Uterus (tissue), 2 donors: Measurements from ENCODE around the gene CDH7.

Experiments
- POLR2A ChIP-seq, 2 donors: fragments of 450-650 bp; IDR thresholded peaks; one replicate each; pipeline ENCODE4 v1.6.1; 2016; ENCODE audit warnings: antibody characterized with exemption in 2 of 2, mild to moderate bottlenecking in 1 of 2, moderate library complexity in 1 of 2
- TF ChIP-seq, protein P1 (sequence below), 4 experiments: fragments of 200-600 bp in 2 of 4; fragments of 450-650 bp in 2 of 4; sonication (generic) in 2 of 4; IDR thresholded peaks; one replicate each; pipeline ENCODE4 v1.5.1; 2016 to 2019; ENCODE audit warnings: antibody characterized with exemption in 4 of 4, mild to moderate bottlenecking in 2 of 4, moderate library complexity in 1 of 4

DNA sequence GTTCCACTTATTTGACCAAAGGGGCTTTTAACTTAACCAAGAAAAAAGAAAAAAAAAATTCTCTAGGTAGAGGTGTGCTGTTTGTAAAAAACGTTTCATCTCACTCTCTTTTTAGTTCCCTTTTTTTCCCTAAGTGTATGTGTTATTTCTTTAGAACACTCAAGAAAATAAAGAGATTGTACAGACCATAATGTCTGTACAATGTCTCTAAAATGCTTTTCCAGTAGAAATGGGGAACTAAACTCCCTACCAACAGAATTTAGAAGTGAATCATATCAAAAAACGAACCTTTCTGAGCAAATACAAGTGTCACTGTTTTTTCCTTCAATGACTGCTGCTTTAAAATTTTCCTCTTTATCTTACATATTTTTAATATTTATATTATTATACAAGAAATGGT lies 72.0 kb downstream of the CDH7 start:
- TF ChIP-seq, protein P1, sequence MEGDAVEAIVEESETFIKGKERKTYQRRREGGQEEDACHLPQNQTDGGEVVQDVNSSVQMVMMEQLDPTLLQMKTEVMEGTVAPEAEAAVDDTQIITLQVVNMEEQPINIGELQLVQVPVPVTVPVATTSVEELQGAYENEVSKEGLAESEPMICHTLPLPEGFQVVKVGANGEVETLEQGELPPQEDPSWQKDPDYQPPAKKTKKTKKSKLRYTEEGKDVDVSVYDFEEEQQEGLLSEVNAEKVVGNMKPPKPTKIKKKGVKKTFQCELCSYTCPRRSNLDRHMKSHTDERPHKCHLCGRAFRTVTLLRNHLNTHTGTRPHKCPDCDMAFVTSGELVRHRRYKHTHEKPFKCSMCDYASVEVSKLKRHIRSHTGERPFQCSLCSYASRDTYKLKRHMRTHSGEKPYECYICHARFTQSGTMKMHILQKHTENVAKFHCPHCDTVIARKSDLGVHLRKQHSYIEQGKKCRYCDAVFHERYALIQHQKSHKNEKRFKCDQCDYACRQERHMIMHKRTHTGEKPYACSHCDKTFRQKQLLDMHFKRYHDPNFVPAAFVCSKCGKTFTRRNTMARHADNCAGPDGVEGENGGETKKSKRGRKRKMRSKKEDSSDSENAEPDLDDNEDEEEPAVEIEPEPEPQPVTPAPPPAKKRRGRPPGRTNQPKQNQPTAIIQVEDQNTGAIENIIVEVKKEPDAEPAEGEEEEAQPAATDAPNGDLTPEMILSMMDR (IDR thresholded peaks at IDR 0.05) = no peak
- no peak for TF ChIP-seq POLR2A (IDR thresholded peaks at IDR 0.05)
